ENCODE data around the gene LMNB1. TPM values are rescaled to one million over a fixed set of nuclear protein-coding genes. Genes with fewer than 3 reads are reported as not detected.
A peak's percentile ranks its signal among the peaks of the same experiment; 100 is the strongest.

The LMNB1 gene
- total RNA-seq, 1 donor from 2014 or later: 69.8 TPM

GRCh38 chr5:126855266-126855665 lies 78.3 kb downstream of the LMNB1 start:
- H3K36me3 Mint-ChIP-seq (ENCODE audit: low read depth, unreplicated experiment): peaks cover 11% of the 10 kb centered on the region
- no peak for TF ChIP-seq CTCF (IDR thresholded peaks at IDR 0.05; ENCODE audit: unreplicated experiment)
- peaks cover 18% of the 10 kb centered on the region for H3K4me1 Mint-ChIP-seq (ENCODE audit: unreplicated experiment)
- no peak overlapping the region for H3K27ac Mint-ChIP-seq (ENCODE audit: unreplicated experiment)
- H3K4me3 Mint-ChIP-seq (ENCODE audit: unreplicated experiment): peak overlapping the region; percentile 15
- no peaks in the 10 kb centered on the region for H3K9me3 Mint-ChIP-seq (ENCODE audit: unreplicated experiment)
- peaks cover 4% of the 10 kb centered on the region for H3K27me3 Mint-ChIP-seq (ENCODE audit: unreplicated experiment)
- DNase-seq (ENCODE audit: low spot score): no peak

- H3K36me3 Mint-ChIP-seq (ENCODE audit: low read depth, unreplicated experiment): peaks cover 11% of the 10 kb centered on the region
- H3K4me3 Mint-ChIP-seq (ENCODE audit: unreplicated experiment): no peak overlapping the region
- no peak for TF ChIP-seq CTCF (IDR thresholded peaks at IDR 0.05; ENCODE audit: unreplicated experiment)
- no peak overlapping the region for H3K27ac Mint-ChIP-seq (ENCODE audit: unreplicated experiment)
- peaks cover 3% of the 10 kb centered on the region for H3K4me1 Mint-ChIP-seq (ENCODE audit: unreplicated experiment)
- DNase-seq (ENCODE audit: low spot score): no peak
- no peaks in the 10 kb centered on the region for H3K9me3 Mint-ChIP-seq (ENCODE audit: unreplicated experiment)
- H3K27me3 Mint-ChIP-seq (ENCODE audit: unreplicated experiment): peaks cover 6% of the 10 kb centered on the region
Measured at GRCh38 chr5:126857472-126858410, 80.8 kb downstream of the LMNB1 start.

GRCh38 chr5:126858441-126858840 lies 81.5 kb downstream of the LMNB1 start:
- TF ChIP-seq CTCF (IDR thresholded peaks at IDR 0.05; ENCODE audit: unreplicated experiment): no peak
- DNase-seq (ENCODE audit: low spot score): peak; percentile 33
- Mint-ChIP-seq H3K27ac (ENCODE audit: unreplicated experiment) (peak overlapping the region; percentile 67), H3K9me3 (ENCODE audit: unreplicated experiment) (no peaks in the 10 kb centered on the region), H3K27me3 (ENCODE audit: unreplicated experiment) (peaks cover 8% of the 10 kb centered on the region), H3K4me1 (ENCODE audit: unreplicated experiment) (peaks cover 3% of the 10 kb centered on the region), H3K4me3 (ENCODE audit: unreplicated experiment) (no peak overlapping the region), H3K36me3 (ENCODE audit: low read depth, unreplicated experiment) (peaks cover 12% of the 10 kb centered on the region)

- Mint-ChIP-seq H3K36me3 (ENCODE audit: low read depth, unreplicated experiment) (peaks cover 8% of the 10 kb centered on the region), H3K4me1 (ENCODE audit: unreplicated experiment) (peaks cover 9% of the 10 kb centered on the region), H3K27me3 (ENCODE audit: unreplicated experiment) (peaks cover 6% of the 10 kb centered on the region), H3K4me3 (ENCODE audit: unreplicated experiment) (no peak overlapping the region), H3K27ac (ENCODE audit: unreplicated experiment) (no peak overlapping the region), H3K9me3 (ENCODE audit: unreplicated experiment) (no peaks in the 10 kb centered on the region)
- no peak for DNase-seq (ENCODE audit: low spot score)
- no peak for TF ChIP-seq CTCF (IDR thresholded peaks at IDR 0.05; ENCODE audit: unreplicated experiment)
Measured at GRCh38 chr5:126863402-126863801, 86.5 kb downstream of the LMNB1 start.

- no peak for DNase-seq (ENCODE audit: low spot score)
- H3K9me3 Mint-ChIP-seq (ENCODE audit: unreplicated experiment): no peaks in the 10 kb centered on the region
- H3K27me3 Mint-ChIP-seq (ENCODE audit: unreplicated experiment): peaks cover 6% of the 10 kb centered on the region
- H3K36me3 Mint-ChIP-seq (ENCODE audit: low read depth, unreplicated experiment): peaks cover 12% of the 10 kb centered on the region
- H3K4me3 Mint-ChIP-seq (ENCODE audit: unreplicated experiment): no peak overlapping the region
- no peak overlapping the region for H3K27ac Mint-ChIP-seq (ENCODE audit: unreplicated experiment)
- peaks cover 17% of the 10 kb centered on the region for H3K4me1 Mint-ChIP-seq (ENCODE audit: unreplicated experiment)
- TF ChIP-seq CTCF (IDR thresholded peaks at IDR 0.05; ENCODE audit: unreplicated experiment): no peak
Measured at GRCh38 chr5:126864042-126864688, 87.2 kb downstream of the LMNB1 start.

Data from endothelial cell (in vitro differentiated cells).